ENCODE results near the gene JAM3. TPM values are rescaled to one million over a fixed set of nuclear protein-coding genes. Genes with fewer than 3 reads are reported as not detected.
"Not testable (repeated sequence)": the region's sequence is repeated elsewhere in the genome, so short reads cannot be mapped to it uniquely, and the experiment has no call there.

Gene JAM3
- total RNA-seq, 5 donors from 2014 or later (not counting 1 experiment from before 2014, with no cell fraction given), result 6.6 to 10.7 (median 8.2) TPM

DNA sequence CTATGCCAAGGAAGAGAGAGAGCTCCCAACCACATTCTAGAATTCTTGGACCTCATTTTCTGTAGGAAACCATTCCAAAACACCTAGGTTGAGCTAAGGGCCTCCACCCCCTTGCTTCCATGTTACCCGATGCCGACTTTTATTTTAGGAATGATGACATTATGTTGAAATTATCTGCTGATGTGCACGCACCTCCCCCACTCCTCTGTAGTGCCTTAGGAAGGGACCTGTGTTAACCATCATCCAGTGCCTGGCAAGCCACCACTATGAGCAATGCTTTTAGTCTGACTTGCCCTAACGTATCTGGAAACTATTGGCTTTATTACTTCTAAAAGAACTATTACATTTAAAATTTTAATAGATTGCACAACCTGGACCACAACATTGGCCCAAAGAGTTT is 112.8 kb downstream of the JAM3 start:
- Histone ChIP-seq H3K4me3 (ENCODE audit: control insufficient read depth in 1 of 2, extremely low read depth in 1 of 2, low read length in 1 of 2) (no peak overlapping the region), H3K9me3 (no peaks in the 10 kb centered on the region), H3K36me3 (ENCODE audit: control insufficient read depth in 2 of 2, extremely low read depth in 1 of 2, insufficient read depth in 1 of 2, low read length in 1 of 2) (peaks cover 7 to 61% of the 10 kb centered on the region in 2 donors), H3K4me1 (ENCODE audit: control insufficient read depth in 1 of 2, extremely low read depth in 1 of 2, insufficient read depth in 2 of 2, low read length in 2 of 2) (no peaks in the 10 kb centered on the region), H3K27me3 (replicated peaks in 1 of 2; ENCODE audit: control insufficient read depth in 2 of 2, extremely low read depth in 1 of 2, insufficient read depth in 2 of 2, low read length in 1 of 2) (no peaks in the 10 kb centered on the region), H3K27ac (ENCODE audit: low read length) (no peak overlapping the region)
- ATAC-seq (replicated peaks in 1 of 4) (no peak), DNase-seq (no peak)
- Mint-ChIP-seq H3K27me3 (no peaks in the 10 kb centered on the region), H3K27ac (no peak overlapping the region), H3K36me3 (peaks cover 65% of the 10 kb centered on the region), H3K4me3 (no peak overlapping the region), H3K9me3 (no peaks in the 10 kb centered on the region), H3K4me1 (no peaks in the 10 kb centered on the region)
- ChIA-PET CTCF (no interaction called here), POLR2A (no interaction called here)
- WGBS (ENCODE audit: insufficient coverage), result no CpG with 5 or more reads among the region's 4 CpGs

DNA sequence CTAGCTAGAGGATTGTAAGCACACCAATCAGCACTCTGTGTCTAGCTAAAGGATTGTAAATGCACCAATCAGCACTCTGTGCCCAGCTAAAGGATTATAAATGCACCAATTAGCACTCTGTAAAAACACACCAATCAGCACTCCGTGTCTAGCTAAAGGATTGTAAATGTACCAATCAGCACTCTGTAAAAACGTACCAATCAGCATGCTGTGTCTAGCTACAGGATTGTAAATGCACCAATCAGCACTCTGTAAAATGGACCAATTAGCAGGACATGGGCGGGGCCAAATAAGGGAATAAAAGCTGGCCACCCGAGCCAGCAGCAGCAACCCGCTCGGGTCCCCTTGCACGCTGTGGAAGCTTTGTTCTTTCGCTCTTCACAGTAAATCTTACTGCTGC is 119.2 kb downstream of the JAM3 start:
- DNase-seq; H3K9me3 Mint-ChIP-seq; H3K9me3 ChIP-seq; H3K27ac Mint-ChIP-seq; H3K4me3 ChIP-seq (ENCODE audit: control insufficient read depth in 1 of 2, extremely low read depth in 1 of 2, low read length in 1 of 2); H3K27ac ChIP-seq (ENCODE audit: low read length); H3K27me3 ChIP-seq (replicated peaks in 1 of 2; ENCODE audit: control insufficient read depth in 2 of 2, extremely low read depth in 1 of 2, insufficient read depth in 2 of 2, low read length in 1 of 2); H3K4me1 Mint-ChIP-seq; ATAC-seq (replicated peaks in 1 of 4); POLR2A ChIA-PET; H3K4me1 ChIP-seq (ENCODE audit: control insufficient read depth in 1 of 2, extremely low read depth in 1 of 2, insufficient read depth in 2 of 2, low read length in 2 of 2); H3K4me3 Mint-ChIP-seq; H3K27me3 Mint-ChIP-seq: not testable (repeated sequence)
- peaks cover 83% of the 10 kb centered on the region for H3K36me3 Mint-ChIP-seq
- CTCF ChIA-PET, result interaction anchor here in 1 of 2 donors (0.6 kb wide), 1 partner anchor 51 kb away, joined by 3 read pairs; no protein-coding TSS in a partner anchor
- 96% methylated on average over 7 of the region's 8 CpGs for WGBS (ENCODE audit: insufficient coverage)
- H3K36me3 ChIP-seq (ENCODE audit: control insufficient read depth in 2 of 2, extremely low read depth in 1 of 2, insufficient read depth in 1 of 2, low read length in 1 of 2), result peaks cover 16 to 57% of the 10 kb centered on the region in 2 donors

DNA sequence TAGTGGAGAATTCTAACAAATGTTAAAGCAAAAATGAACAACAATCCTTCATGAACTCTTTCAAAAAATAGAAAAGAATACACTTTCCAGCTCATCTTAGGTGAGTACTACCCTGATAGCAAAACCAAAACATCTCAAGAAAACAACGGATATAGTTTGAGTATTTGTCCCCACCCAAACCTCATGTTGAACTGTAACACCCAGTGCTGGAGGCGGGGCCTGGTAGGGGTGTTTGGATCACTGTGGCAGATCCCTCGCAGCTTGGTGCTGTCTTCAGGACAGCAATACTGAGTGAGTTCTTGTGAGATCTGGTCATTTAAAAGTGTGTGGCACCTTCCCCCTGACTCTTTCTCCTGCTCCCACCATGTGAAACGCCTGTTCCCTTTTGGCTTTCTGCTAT is 127.9 kb downstream of the JAM3 start:
- no peaks in the 10 kb centered on the region for H3K27me3 Mint-ChIP-seq
- H3K4me3 ChIP-seq (ENCODE audit: control insufficient read depth in 1 of 2, extremely low read depth in 1 of 2, low read length in 1 of 2), result no peak overlapping the region
- peaks cover 59% of the 10 kb centered on the region for H3K36me3 Mint-ChIP-seq
- ChIA-PET POLR2A (interaction anchor here in 1 of 2 donors (0.6 kb wide), 1 partner anchor 29 kb away, joined by 3 read pairs; no protein-coding TSS in a partner anchor), CTCF (interaction anchor here in 1 of 2 donors (0.7 to 0.8 kb wide), 2 partner anchors 8 to 15 kb away, joined by 3 to 5 read pairs; no protein-coding TSS in a partner anchor)
- peak overlapping the region in 1 of 3 donors; percentile 59 for H3K4me3 Mint-ChIP-seq
- peaks cover 15 to 42% of the 10 kb centered on the region in 2 donors for H3K36me3 ChIP-seq (ENCODE audit: control insufficient read depth in 2 of 2, extremely low read depth in 1 of 2, insufficient read depth in 1 of 2, low read length in 1 of 2)
- H3K4me1 ChIP-seq (ENCODE audit: control insufficient read depth in 1 of 2, extremely low read depth in 1 of 2, insufficient read depth in 2 of 2, low read length in 2 of 2), result no peaks in the 10 kb centered on the region
- H3K27ac Mint-ChIP-seq, result peak overlapping the region; percentile 84 to 92
- H3K9me3 ChIP-seq, result no peaks in the 10 kb centered on the region
- no peak overlapping the region for H3K27ac ChIP-seq (ENCODE audit: low read length)
- DNase-seq, result peak in 10 of 35 experiments; percentile 4 to 27 (median 10)
- 100% methylated on average over 1 of the region's 4 CpGs for WGBS (ENCODE audit: insufficient coverage)
- no peaks in the 10 kb centered on the region for H3K27me3 ChIP-seq (replicated peaks in 1 of 2; ENCODE audit: control insufficient read depth in 2 of 2, extremely low read depth in 1 of 2, insufficient read depth in 2 of 2, low read length in 1 of 2)
- H3K4me1 Mint-ChIP-seq, result peaks cover 0 to 13% (median 6%) of the 10 kb centered on the region in 3 donors
- peak in 3 of 4 experiments; percentile 54 to 73 (median 71) for ATAC-seq (replicated peaks in 1 of 4)
- H3K9me3 Mint-ChIP-seq, result no peaks in the 10 kb centered on the region

DNA sequence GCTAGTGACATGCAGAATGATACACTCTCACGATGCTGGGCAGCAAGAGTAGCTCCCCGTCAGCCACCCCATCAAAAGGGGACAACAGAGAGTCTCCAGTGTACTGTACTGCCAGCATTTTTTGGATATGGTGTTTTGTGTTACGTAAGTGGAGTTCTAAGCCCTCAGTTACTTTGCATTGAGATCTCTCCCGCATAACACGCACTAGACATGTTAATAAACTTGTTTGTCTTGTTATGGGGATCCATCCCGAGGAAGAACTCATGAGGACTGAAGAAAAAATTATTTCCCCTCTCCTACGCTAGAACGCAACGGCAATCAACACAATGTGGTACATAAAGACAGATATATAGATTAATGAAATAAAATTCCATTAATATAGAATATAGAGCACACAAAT is 130.7 kb downstream of the JAM3 start:
- ChIA-PET CTCF (no interaction called here), POLR2A (interaction anchor here in 1 of 2 donors (0.6 kb wide), 1 partner anchor 39 kb away, joined by 3 read pairs; no protein-coding TSS in a partner anchor)
- Histone ChIP-seq H3K4me3 (ENCODE audit: control insufficient read depth in 1 of 2, extremely low read depth in 1 of 2, low read length in 1 of 2) (no peak overlapping the region), H3K27ac (ENCODE audit: low read length) (no peak overlapping the region), H3K27me3 (replicated peaks in 1 of 2; ENCODE audit: control insufficient read depth in 2 of 2, extremely low read depth in 1 of 2, insufficient read depth in 2 of 2, low read length in 1 of 2) (no peaks in the 10 kb centered on the region), H3K36me3 (ENCODE audit: control insufficient read depth in 2 of 2, extremely low read depth in 1 of 2, insufficient read depth in 1 of 2, low read length in 1 of 2) (peaks cover 0 to 42% of the 10 kb centered on the region in 2 donors), H3K4me1 (ENCODE audit: control insufficient read depth in 1 of 2, extremely low read depth in 1 of 2, insufficient read depth in 2 of 2, low read length in 2 of 2) (no peaks in the 10 kb centered on the region), H3K9me3 (no peaks in the 10 kb centered on the region)
- H3K4me1 Mint-ChIP-seq, result peaks cover 0 to 13% (median 6%) of the 10 kb centered on the region in 3 donors
- no peaks in the 10 kb centered on the region for H3K9me3 Mint-ChIP-seq
- no peaks in the 10 kb centered on the region for H3K27me3 Mint-ChIP-seq
- no peak for DNase-seq
- H3K27ac Mint-ChIP-seq, result no peak overlapping the region
- no peak overlapping the region for H3K4me3 Mint-ChIP-seq
- WGBS (ENCODE audit: insufficient coverage), result no CpG with 5 or more reads among the region's 9 CpGs
- H3K36me3 Mint-ChIP-seq, result peaks cover 65% of the 10 kb centered on the region
- ATAC-seq (replicated peaks in 1 of 4), result no peak

DNA sequence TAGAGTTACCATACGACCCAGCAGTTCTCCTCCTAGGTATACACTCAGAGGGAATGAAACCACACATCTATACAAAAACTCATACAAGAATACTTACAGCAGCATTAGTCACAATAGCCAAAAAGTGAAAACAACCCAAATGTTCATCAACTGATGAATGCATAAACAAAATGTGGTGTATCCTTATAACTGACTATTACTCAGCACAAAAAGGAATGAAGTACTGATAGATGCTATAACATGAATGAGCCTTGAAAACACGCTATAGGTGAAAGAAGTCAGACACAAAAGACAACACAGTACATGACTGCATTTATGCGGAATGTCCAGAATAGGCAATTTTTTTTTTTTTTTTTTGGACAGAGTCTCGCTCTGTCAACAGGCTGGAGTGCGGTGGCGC is 131.8 kb downstream of the JAM3 start:
- 100% methylated on average over 1 of the region's 6 CpGs for WGBS (ENCODE audit: insufficient coverage)
- POLR2A ChIA-PET, result no interaction called here

More for the DNA sequence above, 131.8 kb downstream of the JAM3 start:
- DNase-seq (no peak), ATAC-seq (replicated peaks in 1 of 4) (no peak)
- Histone ChIP-seq H3K4me3 (ENCODE audit: control insufficient read depth in 1 of 2, extremely low read depth in 1 of 2, low read length in 1 of 2) (no peak overlapping the region), H3K36me3 (ENCODE audit: control insufficient read depth in 2 of 2, extremely low read depth in 1 of 2, insufficient read depth in 1 of 2, low read length in 1 of 2) (peaks cover 0 to 45% of the 10 kb centered on the region in 2 donors), H3K9me3 (no peaks in the 10 kb centered on the region), H3K27ac (ENCODE audit: low read length) (no peak overlapping the region), H3K27me3 (replicated peaks in 1 of 2; ENCODE audit: control insufficient read depth in 2 of 2, extremely low read depth in 1 of 2, insufficient read depth in 2 of 2, low read length in 1 of 2) (no peaks in the 10 kb centered on the region), H3K4me1 (ENCODE audit: control insufficient read depth in 1 of 2, extremely low read depth in 1 of 2, insufficient read depth in 2 of 2, low read length in 2 of 2) (no peaks in the 10 kb centered on the region)
- Mint-ChIP-seq H3K4me1 (peaks cover 0 to 13% (median 6%) of the 10 kb centered on the region in 3 donors), H3K27me3 (no peaks in the 10 kb centered on the region), H3K4me3 (no peak overlapping the region), H3K27ac (no peak overlapping the region), H3K36me3 (peaks cover 71% of the 10 kb centered on the region), H3K9me3 (no peaks in the 10 kb centered on the region)
- CTCF ChIA-PET, result interaction anchor here in 1 of 2 donors (0.9 kb wide), 1 partner anchor 78 kb away, joined by 3 read pairs; no protein-coding TSS in a partner anchor

Other genes starting within 250 kb of the JAM3 start
- not detected for gene SPATA19, start 223.6 kb upstream of the JAM3 start, total RNA-seq
- 100 to 1,000 TPM in 1 of 5 donors, 10 to 100 TPM in 4; 23.5 to 101 (median 63.1) TPM for gene IGSF9B, start 112.1 kb upstream of the JAM3 start, total RNA-seq
- 10 to 100 TPM; 33.7 to 41.9 (median 36.8) TPM for gene NCAPD3, start 154.9 kb downstream of the JAM3 start, total RNA-seq
- gene VPS26B, start 155.6 kb downstream of the JAM3 start, total RNA-seq, result 10 to 100 TPM; 60.3 to 65.1 (median 62.7) TPM
- 10 to 100 TPM; 37.5 to 57.6 (median 55.5) TPM for gene THYN1, start 184.3 kb downstream of the JAM3 start, total RNA-seq
- gene ACAD8, start 184.5 kb downstream of the JAM3 start, total RNA-seq, result 10 to 100 TPM; 22.1 to 40.2 (median 38.2) TPM
- 1 to 10 TPM; 1.3 to 2.8 (median 1.9) TPM for gene GLB1L3, start 207.3 kb downstream of the JAM3 start, total RNA-seq